SK-N-MC (cell line): ENCODE measurements around the gene LEPROT.

ENCODE experiments used
- EZH2 ChIP-seq: fragments of 200-600 bp; sonication (generic); IDR thresholded peaks from one replicate; pipeline ENCODE4 v1.6.1; 2017; ENCODE audit warnings: antibody characterized with exemption
- POLR2AphosphoS5 ChIP-seq: IDR thresholded peaks from 2 replicates; pipeline ENCODE4 v1.6.1; 2012; ENCODE audit warnings: mild to moderate bottlenecking, low read depth, low read length, borderline replicate concordance

- TF ChIP-seq POLR2AphosphoS5 = no peak
- no peak for TF ChIP-seq EZH2
Measured at GRCh38 chr1:65429806-65430205, 9.3 kb downstream of the LEPROT start.
